Measurements from ENCODE around the gene C2CD2.

The C2CD2 gene

GRCh38 chr21:41837756-41838297 lies 116.0 kb downstream of the C2CD2 start:
- DNase-seq (ENCODE audit: low read depth) = no peak
- no peak overlapping the region for H3K4me3 ChIP-seq (ENCODE audit: low read depth, low read length)

- no peak for DNase-seq (ENCODE audit: low read depth)
- no peak overlapping the region for H3K4me3 ChIP-seq (ENCODE audit: low read depth, low read length)
These were observed 117.4 kb downstream of the C2CD2 start for GRCh38 chr21:41836166-41837015.

GRCh38 chr21:41835711-41836154 lies 118.1 kb downstream of the C2CD2 start:
- no peak for DNase-seq (ENCODE audit: low read depth)

More at GRCh38 chr21:41835711-41836154, 118.1 kb downstream of the C2CD2 start:
- H3K4me3 ChIP-seq (ENCODE audit: low read depth, low read length) = no peak overlapping the region
